B cell (primary cell): ENCODE measurements around the gene CRK. TPM values are rescaled to one million over a fixed set of nuclear protein-coding genes. Genes with fewer than 3 reads are reported as not detected.
"Not testable (repeated sequence)": the region's sequence is repeated elsewhere in the genome, so short reads cannot be mapped to it uniquely, and the experiment has no call there.

Experiments
- ATAC-seq: fragments of 200-7000 bp; cut with Tn5 transposase; one replicate; pipeline ENCODE4 v1.10.0; 2021; ENCODE audit warnings: low read depth, mild to moderate bottlenecking, moderate number of reproducible peaks, moderate library complexity
- CTCF ChIA-PET: fragments of 350-600 bp; sonication (Branson Sonifier 250); formaldehyde crosslinking; loops from one replicate; lab custom pipeline; 2021; ENCODE audit warnings: antibody characterized with exemption, inconsistent platforms; lab: Charles Lee
- POLR2A ChIA-PET: fragments of 350-600 bp; sonication (Branson Sonifier 250); formaldehyde crosslinking; loops from one replicate; lab custom pipeline; 2021; ENCODE audit warnings: antibody characterized with exemption; lab: Charles Lee
- DNase-seq: peaks from one replicate; pipeline ENCODE4 v3.0.0; 2013
- H2AFZ ChIP-seq: 2 replicates; pipeline ENCODE4 v1.6.1; 2012; ENCODE audit warnings: mild to moderate bottlenecking, low read depth, low read length; ENCODE audit not compliant: insufficient read depth, poor library complexity, severe bottlenecking
- H3K27ac ChIP-seq, 2 donors: 1 replicate in 1 of 2; 2 replicates in 1 of 2; pipeline ENCODE4 v1.5.1; 2012 to 2013; ENCODE audit warnings: low read length in 2 of 2, mild to moderate bottlenecking in 2 of 2, moderate library complexity in 1 of 2
- H3K27me3 ChIP-seq, 4 experiments: fragments of 200-600 bp in 1 of 4; sonication (generic) in 1 of 4; replicated peaks in 1 of 4; 1 replicate in 2 of 4; 2 replicates in 2 of 4; pipeline versions ENCODE4 v1.6.1 to v1.7.0; 2013 to 2016; ENCODE audit warnings: low read length in 3 of 4, mild to moderate bottlenecking in 2 of 4, mixed read lengths in 1 of 4, moderate library complexity in 1 of 4; ENCODE audit not compliant: insufficient read depth in 4 of 4, control insufficient read depth in 3 of 4; ENCODE audit errors: control extremely low read depth in 1 of 4
- H3K36me3 ChIP-seq, 2 experiments: replicated peaks in 1 of 2; 1 replicate in 1 of 2; 2 replicates in 1 of 2; pipeline versions ENCODE4 v1.6.1 to v1.7.1; 2013; ENCODE audit warnings: low read length in 1 of 2; ENCODE audit not compliant: insufficient read depth in 2 of 2, control insufficient read depth in 1 of 2; ENCODE audit errors: control extremely low read depth in 1 of 2, extremely low read depth in 1 of 2
- H3K4me1 ChIP-seq, 2 donors: fragments of 200-600 bp in 1 of 2; sonication (generic) in 1 of 2; 1 replicate in 1 of 2; 2 replicates in 1 of 2; pipeline versions ENCODE4 v1.5.1 to v1.6.1; 2013 to 2017; ENCODE audit warnings: low read length in 2 of 2; ENCODE audit not compliant: control insufficient read depth in 2 of 2, insufficient read depth in 2 of 2
- H3K4me2 ChIP-seq: replicated peaks from 2 replicates; pipeline ENCODE3; 2012; ENCODE audit warnings: mild to moderate bottlenecking, low read depth, low read length; ENCODE audit not compliant: poor library complexity, severe bottlenecking
- H3K4me3 ChIP-seq, 5 experiments: fragments of 200-600 bp in 1 of 5; sonication (generic) in 1 of 5; 1 replicate in 3 of 5; 2 replicates in 2 of 5; pipeline versions ENCODE4 v1.5.1 to v1.7.0; 2011 to 2016; ENCODE audit warnings: low read length in 4 of 5, mild to moderate bottlenecking in 4 of 5, low read depth in 2 of 5, control low read depth in 1 of 5, moderate library complexity in 1 of 5; ENCODE audit not compliant: insufficient read depth in 1 of 5; ENCODE audit errors: control extremely low read depth in 1 of 5, extremely low read depth in 1 of 5
- H3K79me2 ChIP-seq: fragments of 200-600 bp; sonication (generic); one replicate; pipeline ENCODE4 v1.6.0; 2016; ENCODE audit warnings: low read length; ENCODE audit not compliant: control insufficient read depth, insufficient read depth
- H3K9ac ChIP-seq: fragments of 200-600 bp; sonication (generic); 2 replicates; pipeline ENCODE4 v1.6.1; 2017; ENCODE audit warnings: mild to moderate bottlenecking, low read length, moderate library complexity
- H3K9me3 ChIP-seq, 3 donors: one replicate each; pipeline versions ENCODE4 v1.6.1 to v1.7.1; 2013; ENCODE audit warnings: low read length in 2 of 3; ENCODE audit not compliant: control insufficient read depth in 2 of 3, insufficient read depth in 1 of 3; ENCODE audit errors: control extremely low read depth in 1 of 3
- H4K20me1 ChIP-seq: 2 replicates; pipeline ENCODE4 v1.6.0; 2012; ENCODE audit warnings: mild to moderate bottlenecking, low read length; ENCODE audit not compliant: insufficient read depth, control insufficient read depth, poor library complexity, severe bottlenecking
- H3K27ac Mint-ChIP-seq: one replicate; pipeline ENCODE4 v1.8.0; 2021; ENCODE audit warnings: mixed read lengths
- H3K27me3 Mint-ChIP-seq: one replicate; pipeline ENCODE4 v1.8.0; 2021; ENCODE audit warnings: mixed read lengths
- H3K4me1 Mint-ChIP-seq: one replicate; pipeline ENCODE4 v1.8.0; 2021; ENCODE audit warnings: mixed read lengths
- H3K4me3 Mint-ChIP-seq: one replicate; pipeline ENCODE4 v1.8.0; 2021; ENCODE audit warnings: mixed read lengths
- H3K9me3 Mint-ChIP-seq: one replicate; pipeline ENCODE4 v1.8.0; 2022; ENCODE audit warnings: mixed read lengths; ENCODE audit not compliant: insufficient read depth
- CTCF ChIP-seq: fragments of 200-600 bp; IDR thresholded peaks from one replicate; pipeline ENCODE4 v1.8.0; 2022; ENCODE audit warnings: antibody characterized with exemption, mild to moderate bottlenecking
- EZH2 ChIP-seq: IDR thresholded peaks from 2 replicates; pipeline ENCODE4 v1.6.1; 2012; ENCODE audit warnings: borderline replicate concordance, low read depth, mild to moderate bottlenecking, moderate library complexity, low read length; ENCODE audit not compliant: insufficient read depth, poor library complexity, severe bottlenecking
- WGBS: methylation state at CpG from one replicate; pipeline ENCODE4 v1.1.5; 2013; ENCODE audit warnings: missing lambda C conversion rate; ENCODE audit not compliant: insufficient coverage; 5-methylcytosine and 5-hydroxymethylcytosine counted together
- intact Hi-C: fragments of 100-400 bp; cut with micrococcal nuclease; formaldehyde crosslinking; loops from one replicate; pipeline ENCODE4 v1.10.0; 2022
- polyA plus RNA-seq: library from polyadenylated mRNA; depleted of rRNA; stranded (reverse); fragments of >200 nt; gene quantifications from 2 replicates; pipeline ENCODE4 v1.2.3, GENCODE V29; 2012
- total RNA-seq, 2 donors: library from RNA; stranded (reverse); fragments of 120-200 nt in 1 of 2; gene quantifications; 1 replicate in 1 of 2; 2 replicates in 1 of 2; pipeline versions ENCODE4 v1.2.3 to v1.2.4, GENCODE V29; 2013 to 2022

CRK gene
- total and polyA plus RNA-seq, 2 donors (not counting 1 experiment from before 2014, with no cell fraction given): 8.2 to 36.4 TPM

DNA sequence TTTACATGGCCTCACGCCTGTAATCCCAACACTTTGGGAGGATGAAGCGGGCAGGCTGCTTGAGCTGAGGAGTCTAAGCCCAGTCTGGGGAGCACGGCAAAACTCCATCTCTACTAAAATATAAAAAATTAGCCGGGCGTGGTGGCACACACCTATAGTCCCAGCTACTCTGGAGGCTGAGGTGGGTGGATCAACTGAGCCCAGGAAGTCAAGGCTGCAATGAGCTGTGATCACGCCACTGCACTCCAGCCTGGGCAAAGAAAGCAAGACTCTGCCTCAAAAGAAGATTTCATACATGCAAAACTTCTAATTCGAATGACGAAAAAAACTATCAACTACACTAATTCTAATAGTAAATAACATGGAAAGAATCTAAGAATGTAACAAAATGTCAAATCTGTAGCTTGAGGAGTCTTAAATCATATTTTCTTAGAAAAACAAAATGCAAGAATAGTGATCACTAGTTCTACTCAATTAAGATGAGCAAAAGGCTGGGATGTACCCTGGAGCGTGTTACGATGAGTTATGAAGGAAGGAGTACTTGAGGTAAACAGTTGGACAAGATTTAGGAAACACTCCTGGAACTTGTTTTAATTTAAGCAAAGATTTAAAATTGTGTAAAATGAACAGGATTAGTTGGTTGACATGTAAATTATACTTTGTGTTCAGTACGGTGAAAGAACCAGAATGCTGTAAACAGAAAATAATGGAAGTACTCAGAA lies 76.7 kb downstream of the CRK start:
- Mint-ChIP-seq H3K27me3 (no peaks in the 10 kb centered on the region), H3K4me3 (peak overlapping the region; percentile 81), H3K9me3 (no peaks in the 10 kb centered on the region), H3K4me1 (peaks cover 75% of the 10 kb centered on the region), H3K27ac (peak overlapping the region; percentile 50)
- ATAC-seq (no peak), DNase-seq (no peak)
- Histone ChIP-seq H3K4me3 (no peak overlapping the region), H2AFZ (no peak overlapping the region), H3K9me3 (no peaks in the 10 kb centered on the region), H3K36me3 (peaks cover 0 to 16% of the 10 kb centered on the region in 2 experiments), H3K4me2 (peak overlapping the region; percentile 27), H4K20me1 (peaks cover 99% of the 10 kb centered on the region), H3K9ac (peak overlapping the region; percentile 10), H3K79me2 (peaks cover 100% of the 10 kb centered on the region), H3K27ac (peak overlapping the region in 1 of 2 donors; percentile 70), H3K27me3 (no peaks in the 10 kb centered on the region), H3K4me1 (peaks cover 60 to 70% of the 10 kb centered on the region in 2 donors)
- WGBS: 83% methylated on average over 2 of the region's 11 CpGs
- intact Hi-C loops: no loop called here
- POLR2A ChIA-PET: interaction anchor here (0.6 kb wide), 1 partner anchor 273 kb away, joined by 3 read pairs; no protein-coding TSS in a partner anchor
- CTCF ChIA-PET: interaction anchor here (0.7 to 2.7 kb wide), 7 partner anchors 8 to 136 kb away, joined by 3 to 10 read pairs (median 4); no protein-coding TSS in a partner anchor
- TF ChIP-seq CTCF: no peak
- no peak for TF ChIP-seq EZH2

GRCh38 chr17:1378476-1378860 lies 77.6 kb downstream of the CRK start:
- H3K9me3 ChIP-seq, intact Hi-C loops, H3K9ac ChIP-seq, H3K4me3 ChIP-seq, H3K4me2 ChIP-seq, H2AFZ ChIP-seq, POLR2A ChIA-PET, H3K9me3 Mint-ChIP-seq, H3K27me3 ChIP-seq, H3K27me3 Mint-ChIP-seq, ATAC-seq, DNase-seq: not testable (repeated sequence)
- 92% methylated on average over 9 of the region's 10 CpGs for WGBS
- Mint-ChIP-seq H3K4me3 (peak overlapping the region; percentile 50), H3K4me1 (peaks cover 81% of the 10 kb centered on the region), H3K27ac (peak overlapping the region; percentile 32)
- H3K36me3 ChIP-seq: peaks cover 0 to 18% of the 10 kb centered on the region in 2 experiments
- peaks cover 69 to 73% of the 10 kb centered on the region in 2 donors for H3K4me1 ChIP-seq
- peaks cover 100% of the 10 kb centered on the region for H3K79me2 ChIP-seq
- peaks cover 99% of the 10 kb centered on the region for H4K20me1 ChIP-seq
- CTCF ChIA-PET: interaction anchor here (0.9 to 2.9 kb wide), 3 partner anchors 11 to 19 kb away, joined by 3 to 25 read pairs (median 4); no protein-coding TSS in a partner anchor
- H3K27ac ChIP-seq: peak overlapping the region in 1 of 2 donors; percentile 70
